WTC11 (cell line): ENCODE measurements around the gene CD8B. TPM values are rescaled to one million over a fixed set of nuclear protein-coding genes. Genes with fewer than 3 reads are reported as not detected.

ENCODE experiments used
- ATAC-seq: fragments of 200-7000 bp; cut with Tn5 transposase; 2 replicates; pipeline ENCODE4 v1.10.0; 2021; ENCODE audit warnings: mild to moderate bottlenecking, moderate library complexity
- CTCF ChIA-PET: fragments of 300-600 bp; sonication (Branson Sonifier 250); formaldehyde crosslinking; loops from one replicate; lab custom pipeline; 2021; ENCODE audit warnings: antibody characterized with exemption; lab: Charles Lee
- POLR2A ChIA-PET: fragments of 350-600 bp; sonication (Branson Sonifier 250); formaldehyde crosslinking; loops from one replicate; lab custom pipeline; 2021; ENCODE audit warnings: antibody characterized with exemption; lab: Charles Lee
- DNase-seq: peaks from one replicate; pipeline ENCODE4 v3.0.0; 2021; ENCODE audit warnings: low spot score
- H3K27ac Mint-ChIP-seq: 2 replicates; pipeline ENCODE4 v1.8.0; 2021; ENCODE audit warnings: mixed read lengths
- H3K27me3 Mint-ChIP-seq: 2 replicates; pipeline ENCODE4 v1.8.0; 2021; ENCODE audit warnings: low read depth, mild to moderate bottlenecking, moderate library complexity, mixed read lengths
- H3K36me3 Mint-ChIP-seq: 2 replicates; pipeline ENCODE4 v1.8.0; 2021; ENCODE audit warnings: mixed read lengths
- H3K4me1 Mint-ChIP-seq: 2 replicates; pipeline ENCODE4 v1.8.0; 2022; ENCODE audit warnings: mixed read lengths
- H3K4me3 Mint-ChIP-seq: 2 replicates; pipeline ENCODE4 v1.8.0; 2021; ENCODE audit warnings: mild to moderate bottlenecking, moderate library complexity, mixed read lengths
- H3K9me3 Mint-ChIP-seq: 2 replicates; pipeline ENCODE4 v1.8.0; 2021; ENCODE audit warnings: mixed read lengths
- ATF1 ChIP-seq: sonication (generic); formaldehyde crosslinking; IDR thresholded peaks from 2 replicates; pipeline ENCODE4 v1.8.1; 2023; ENCODE audit warnings: mild to moderate bottlenecking, moderate library complexity, missing genetic modification reagents
- HMGA2 ChIP-seq: fragments of 250-450 bp; sonication (Bioruptor Pico); IDR thresholded peaks from 2 replicates; pipeline ENCODE4 v1.4.0; 2021; ENCODE audit warnings: mild to moderate bottlenecking, moderate library complexity
- JAZF1 ChIP-seq: fragments of 250-450 bp; sonication (Bioruptor Pico); IDR thresholded peaks from 2 replicates; pipeline ENCODE4 v1.9.0; 2021; ENCODE audit warnings: moderate library complexity, mild to moderate bottlenecking, inconsistent platforms
- PRDM15 ChIP-seq: sonication (generic); formaldehyde crosslinking; IDR thresholded peaks from 2 replicates; pipeline ENCODE4 v1.8.0; 2022; ENCODE audit warnings: missing genetic modification reagents
- PREB ChIP-seq: sonication (generic); formaldehyde crosslinking; IDR thresholded peaks from 2 replicates; pipeline ENCODE4 v1.8.1; 2022; ENCODE audit warnings: mild to moderate bottlenecking, missing genetic modification reagents, moderate library complexity, borderline replicate concordance
- RORB ChIP-seq: fragments of 250-450 bp; sonication (Bioruptor Pico); IDR thresholded peaks from 2 replicates; pipeline ENCODE4 v1.9.0; 2021; ENCODE audit warnings: mild to moderate bottlenecking
- SOX15 ChIP-seq: fragments of 250-450 bp; sonication (Bioruptor Pico); IDR thresholded peaks from 2 replicates; pipeline ENCODE4 v1.9.0; 2021; ENCODE audit warnings: mild to moderate bottlenecking
- SP1 ChIP-seq: sonication (generic); formaldehyde crosslinking; conservative IDR thresholded peaks from 2 replicates; pipeline ENCODE4 v1.8.1; 2022; ENCODE audit warnings: missing genetic modification reagents
- TCF7 ChIP-seq: sonication (generic); formaldehyde crosslinking; IDR thresholded peaks from 2 replicates; pipeline ENCODE4 v1.8.0; 2022; ENCODE audit warnings: mild to moderate bottlenecking, low read depth, missing genetic modification reagents, moderate library complexity
- TP53 ChIP-seq: sonication (generic); formaldehyde crosslinking; IDR thresholded peaks from 2 replicates; pipeline ENCODE4 v1.8.1; 2023; ENCODE audit warnings: mild to moderate bottlenecking, missing genetic modification reagents
- ZBTB21 ChIP-seq: sonication (generic); formaldehyde crosslinking; IDR thresholded peaks from 2 replicates; pipeline ENCODE4 v1.8.1; 2023; ENCODE audit warnings: mild to moderate bottlenecking, missing genetic modification reagents, borderline replicate concordance
- ZBTB43 ChIP-seq: sonication (generic); formaldehyde crosslinking; IDR thresholded peaks from 2 replicates; pipeline ENCODE4 v1.8.1; 2023; ENCODE audit warnings: mild to moderate bottlenecking, missing genetic modification reagents
- ZMAT4 ChIP-seq: fragments of 250-450 bp; sonication (Bioruptor Pico); IDR thresholded peaks from 2 replicates; pipeline ENCODE4 v1.9.0; 2021; ENCODE audit warnings: mild to moderate bottlenecking
- ZNF532 ChIP-seq: fragments of 250-450 bp; sonication (Bioruptor Pico); IDR thresholded peaks from 2 replicates; pipeline ENCODE4 v1.9.0; 2021; ENCODE audit warnings: mild to moderate bottlenecking, borderline replicate concordance
- total RNA-seq: library from RNA; stranded (reverse); gene quantifications from 3 replicates; pipeline ENCODE4 v1.2.3, GENCODE V29; 2021
- TF ChIP-seq, protein P1 (sequence below): sonication (generic); formaldehyde crosslinking; conservative IDR thresholded peaks from 2 replicates; pipeline ENCODE4 v1.8.1; 2023; ENCODE audit warnings: mild to moderate bottlenecking, low read depth, missing genetic modification reagents, moderate library complexity

Gene CD8B
- total RNA-seq, 1 experiment from 2014 or later = 0.70 TPM

DNA sequence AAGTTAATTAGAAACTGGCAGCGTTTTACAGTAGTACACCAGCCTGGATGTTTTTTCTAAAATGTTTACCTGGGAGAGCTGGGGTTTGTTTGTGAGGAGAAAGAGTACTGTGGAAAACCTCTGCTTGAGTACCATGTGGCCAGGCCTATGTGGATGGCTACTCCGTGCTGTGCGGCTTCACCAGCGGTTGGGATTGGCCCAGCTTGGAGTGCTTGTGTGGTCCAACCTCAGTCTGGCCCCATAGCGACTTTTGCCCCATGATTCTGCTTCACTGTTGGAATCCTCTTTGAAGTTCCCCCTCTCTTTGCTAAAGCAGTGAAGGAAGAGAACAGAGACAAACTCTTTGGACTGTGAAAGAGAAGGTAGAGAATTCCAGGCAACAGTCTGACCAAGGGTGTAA, 86.8 kb downstream of the CD8B start (continued):
- no peak for TF ChIP-seq SOX15 (CRISPR knock-in tag)
- TF ChIP-seq PRDM15 (CRISPR knock-in tag) = no peak
- TF ChIP-seq SP1 (CRISPR knock-in tag) = no peak

- no peaks in the 10 kb centered on the region for H3K9me3 Mint-ChIP-seq
- no peak for TF ChIP-seq TP53 (CRISPR knock-in tag)
- no peak for TF ChIP-seq TCF7 (CRISPR knock-in tag)
- TF ChIP-seq ZBTB43 (CRISPR knock-in tag) = no peak
- no peak for TF ChIP-seq ATF1
- no peak for TF ChIP-seq ZMAT4 (CRISPR knock-in tag)
- TF ChIP-seq HMGA2 = no peak
- no peak for TF ChIP-seq RORB (CRISPR knock-in tag)
- TF ChIP-seq ZBTB21 (CRISPR knock-in tag) = no peak
- TF ChIP-seq, protein P1, sequence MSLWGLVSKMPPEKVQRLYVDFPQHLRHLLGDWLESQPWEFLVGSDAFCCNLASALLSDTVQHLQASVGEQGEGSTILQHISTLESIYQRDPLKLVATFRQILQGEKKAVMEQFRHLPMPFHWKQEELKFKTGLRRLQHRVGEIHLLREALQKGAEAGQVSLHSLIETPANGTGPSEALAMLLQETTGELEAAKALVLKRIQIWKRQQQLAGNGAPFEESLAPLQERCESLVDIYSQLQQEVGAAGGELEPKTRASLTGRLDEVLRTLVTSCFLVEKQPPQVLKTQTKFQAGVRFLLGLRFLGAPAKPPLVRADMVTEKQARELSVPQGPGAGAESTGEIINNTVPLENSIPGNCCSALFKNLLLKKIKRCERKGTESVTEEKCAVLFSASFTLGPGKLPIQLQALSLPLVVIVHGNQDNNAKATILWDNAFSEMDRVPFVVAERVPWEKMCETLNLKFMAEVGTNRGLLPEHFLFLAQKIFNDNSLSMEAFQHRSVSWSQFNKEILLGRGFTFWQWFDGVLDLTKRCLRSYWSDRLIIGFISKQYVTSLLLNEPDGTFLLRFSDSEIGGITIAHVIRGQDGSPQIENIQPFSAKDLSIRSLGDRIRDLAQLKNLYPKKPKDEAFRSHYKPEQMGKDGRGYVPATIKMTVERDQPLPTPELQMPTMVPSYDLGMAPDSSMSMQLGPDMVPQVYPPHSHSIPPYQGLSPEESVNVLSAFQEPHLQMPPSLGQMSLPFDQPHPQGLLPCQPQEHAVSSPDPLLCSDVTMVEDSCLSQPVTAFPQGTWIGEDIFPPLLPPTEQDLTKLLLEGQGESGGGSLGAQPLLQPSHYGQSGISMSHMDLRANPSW (CRISPR knock-in tag) = no peak
- no peak for TF ChIP-seq ZNF532 (CRISPR knock-in tag)
- TF ChIP-seq PREB (CRISPR knock-in tag) = no peak
- no peak for TF ChIP-seq JAZF1 (CRISPR knock-in tag)
- H3K4me3 Mint-ChIP-seq = no peak overlapping the region
- no peak overlapping the region; the same call in 1 of the 2 replicates for H3K27ac Mint-ChIP-seq
- peaks cover 60% of the 10 kb centered on the region for H3K36me3 Mint-ChIP-seq
- H3K4me1 Mint-ChIP-seq = 0 out of 2 replicates have a peak, but pooled peaks cover 5% of the 10 kb centered on the region
- ChIA-PET CTCF (interaction anchor here (0.7 to 0.8 kb wide), 2 partner anchors 8 to 35 kb away, joined by 3 read pairs; no protein-coding TSS in a partner anchor), POLR2A (no interaction called here)
- H3K27me3 Mint-ChIP-seq = no peaks in the 10 kb centered on the region
- DNase-seq (no peak), ATAC-seq (no peak)
Observed at GRCh38 chr2:86772611-86773010, 89.1 kb downstream of the CD8B start.
